Measurements from ENCODE around the gene SERTAD2.

The SERTAD2 gene

GRCh38 chr2:64626146-64626809 lies 27.4 kb downstream of the SERTAD2 start:
- Histone ChIP-seq H3K4me2 (ENCODE audit: low read length) (no peak overlapping the region), H3K9ac (ENCODE audit: low read length) (no peak overlapping the region), H3K4me1 (ENCODE audit: low read length) (peaks cover 4% of the 10 kb centered on the region; the same call in 1 of the 2 replicates), H3K27me3 (ENCODE audit: low read depth, low read length) (no peaks in the 10 kb centered on the region), H3K79me2 (ENCODE audit: low read length) (no peaks in the 10 kb centered on the region), H4K20me1 (ENCODE audit: insufficient read depth, low read length) (no peaks in the 10 kb centered on the region), H3K4me3 (ENCODE audit: low read length) (no peak overlapping the region), H2AFZ (ENCODE audit: low read depth, low read length) (no peak overlapping the region), H3K9me3 (ENCODE audit: insufficient read depth, low read length) (no peaks in the 10 kb centered on the region), H3K27ac (ENCODE audit: low read length) (no peak overlapping the region), H3K36me3 (replicated peaks; ENCODE audit: low read depth, low read length) (peaks cover 5% of the 10 kb centered on the region)
- TF ChIP-seq CTCF (IDR thresholded peaks at IDR 0.05; ENCODE audit: low read depth, low read length) (no peak), EZH2phosphoT487 (IDR thresholded peaks at IDR 0.05; ENCODE audit: low read depth) (no peak)

- no peak overlapping the region for H3K9ac ChIP-seq (ENCODE audit: low read length)
- H3K79me2 ChIP-seq (ENCODE audit: low read length) = no peaks in the 10 kb centered on the region
- no peak overlapping the region for H2AFZ ChIP-seq (ENCODE audit: low read depth, low read length)
- H3K4me1 ChIP-seq (ENCODE audit: low read length) = peaks cover 4% of the 10 kb centered on the region; the same call in 1 of the 2 replicates
- H3K9me3 ChIP-seq (ENCODE audit: insufficient read depth, low read length) = no peaks in the 10 kb centered on the region
- TF ChIP-seq CTCF (IDR thresholded peaks at IDR 0.05; ENCODE audit: low read depth, low read length) (peak; percentile 23; the same call in 1 of the 2 replicates), EZH2phosphoT487 (IDR thresholded peaks at IDR 0.05; ENCODE audit: low read depth) (no peak)
- no peak overlapping the region for H3K4me2 ChIP-seq (ENCODE audit: low read length)
- no peaks in the 10 kb centered on the region for H3K36me3 ChIP-seq (replicated peaks; ENCODE audit: low read depth, low read length)
- H3K27me3 ChIP-seq (ENCODE audit: low read depth, low read length) = no peaks in the 10 kb centered on the region
- H4K20me1 ChIP-seq (ENCODE audit: insufficient read depth, low read length) = no peaks in the 10 kb centered on the region
- H3K4me3 ChIP-seq (ENCODE audit: low read length) = no peak overlapping the region
- no peak overlapping the region for H3K27ac ChIP-seq (ENCODE audit: low read length)
These were observed 28.2 kb downstream of the SERTAD2 start for GRCh38 chr2:64625299-64626145.

GRCh38 chr2:64624862-64625261 lies 28.9 kb downstream of the SERTAD2 start:
- H2AFZ ChIP-seq (ENCODE audit: low read depth, low read length) = no peak overlapping the region
- TF ChIP-seq CTCF (IDR thresholded peaks at IDR 0.05; ENCODE audit: low read depth, low read length) (no peak), EZH2phosphoT487 (IDR thresholded peaks at IDR 0.05; ENCODE audit: low read depth) (no peak)
- no peaks in the 10 kb centered on the region for H4K20me1 ChIP-seq (ENCODE audit: insufficient read depth, low read length)
- no peaks in the 10 kb centered on the region for H3K27me3 ChIP-seq (ENCODE audit: low read depth, low read length)
- H3K4me1 ChIP-seq (ENCODE audit: low read length) = peaks cover 4% of the 10 kb centered on the region; the same call in 1 of the 2 replicates
- no peaks in the 10 kb centered on the region for H3K36me3 ChIP-seq (replicated peaks; ENCODE audit: low read depth, low read length)
- no peaks in the 10 kb centered on the region for H3K79me2 ChIP-seq (ENCODE audit: low read length)
- H3K4me3 ChIP-seq (ENCODE audit: low read length) = no peak overlapping the region
- no peak overlapping the region for H3K27ac ChIP-seq (ENCODE audit: low read length)
- no peak overlapping the region for H3K9ac ChIP-seq (ENCODE audit: low read length)
- no peak overlapping the region for H3K4me2 ChIP-seq (ENCODE audit: low read length)
- no peaks in the 10 kb centered on the region for H3K9me3 ChIP-seq (ENCODE audit: insufficient read depth, low read length)

GRCh38 chr2:64624108-64624610 lies 29.6 kb downstream of the SERTAD2 start:
- Histone ChIP-seq H3K9ac (ENCODE audit: low read length) (no peak overlapping the region), H2AFZ (ENCODE audit: low read depth, low read length) (no peak overlapping the region), H3K4me1 (ENCODE audit: low read length) (peaks cover 4% of the 10 kb centered on the region; the same call in 1 of the 2 replicates), H4K20me1 (ENCODE audit: insufficient read depth, low read length) (no peaks in the 10 kb centered on the region), H3K79me2 (ENCODE audit: low read length) (no peaks in the 10 kb centered on the region), H3K27ac (ENCODE audit: low read length) (no peak overlapping the region), H3K36me3 (replicated peaks; ENCODE audit: low read depth, low read length) (no peaks in the 10 kb centered on the region), H3K4me3 (ENCODE audit: low read length) (no peak overlapping the region), H3K9me3 (ENCODE audit: insufficient read depth, low read length) (no peaks in the 10 kb centered on the region), H3K27me3 (ENCODE audit: low read depth, low read length) (no peaks in the 10 kb centered on the region), H3K4me2 (ENCODE audit: low read length) (no peak overlapping the region)
- TF ChIP-seq CTCF (IDR thresholded peaks at IDR 0.05; ENCODE audit: low read depth, low read length) (no peak), EZH2phosphoT487 (IDR thresholded peaks at IDR 0.05; ENCODE audit: low read depth) (no peak)

Measured in OCI-LY3 (cell line).